IMR-90 (cell line): ENCODE measurements around the gene OVOL1. TPM values are rescaled to one million over a fixed set of nuclear protein-coding genes. Genes with fewer than 3 reads are reported as not detected.

Experiments used
- ATAC-seq: fragments of 200-7000 bp; cut with Tn5 transposase; 2 replicates; pipeline ENCODE4 v1.9.1; 2020; ENCODE audit warnings: low read depth, mild to moderate bottlenecking, moderate library complexity
- BruUV-seq: library from RNA; stranded (reverse); fragments of 400-500 nt; replicated peaks from 2 replicates; lab custom pipeline; 2021; lab: Mats Ljungman, UMichigan
- CTCF ChIA-PET: fragments of 300-600 bp; formaldehyde crosslinking; extraction: SDS; loops from one replicate; lab custom pipeline; 2021; ENCODE audit warnings: antibody characterized with exemption; lab: Yijun Ruan, JAX
- POLR2A ChIA-PET: fragments of 300-600 bp; sonication (Branson Sonifier 250); formaldehyde crosslinking; loops from one replicate; lab custom pipeline; 2022; ENCODE audit warnings: antibody characterized with exemption; ENCODE audit not compliant: unreplicated experiment; lab: Charles Lee
- DNase-seq: peaks from one replicate; pipeline ENCODE4 v3.0.0; 2013
- H2AFZ ChIP-seq: replicated peaks from 2 replicates; pipeline ENCODE3; 2013; ENCODE audit warnings: low read length, mild to moderate bottlenecking; ENCODE audit not compliant: poor library complexity
- H2AK5ac ChIP-seq: 2 replicates; pipeline ENCODE4 v1.6.1; 2013; ENCODE audit warnings: low read depth, low read length, inconsistent platforms
- H2AK9ac ChIP-seq: replicated peaks from 2 replicates; pipeline ENCODE3; 2013; ENCODE audit warnings: mild to moderate bottlenecking, low read depth, low read length, moderate library complexity; ENCODE audit not compliant: poor library complexity
- H2BK120ac ChIP-seq: 2 replicates; pipeline ENCODE4 v1.6.1; 2013; ENCODE audit warnings: low read depth, low read length, inconsistent platforms
- H2BK15ac ChIP-seq: 3 replicates; pipeline ENCODE4 v1.6.1; 2013; ENCODE audit warnings: low read depth, low read length, inconsistent platforms
- H2BK20ac ChIP-seq: 2 replicates; pipeline ENCODE4 v1.6.1; 2013; ENCODE audit warnings: low read depth, mild to moderate bottlenecking, inconsistent platforms, low read length, moderate library complexity
- H2BK5ac ChIP-seq: 2 replicates; pipeline ENCODE4 v1.6.1; 2013; ENCODE audit warnings: mild to moderate bottlenecking, low read depth, low read length, inconsistent platforms; ENCODE audit not compliant: poor library complexity, severe bottlenecking
- H3K14ac ChIP-seq: replicated peaks from 2 replicates; pipeline ENCODE4 v1.6.1; 2013; ENCODE audit warnings: low read depth, low read length, inconsistent platforms
- H3K18ac ChIP-seq: 2 replicates; pipeline ENCODE4 v1.6.1; 2013; ENCODE audit warnings: low read depth, low read length, control low read depth
- H3K23ac ChIP-seq: 2 replicates; pipeline ENCODE4 v1.6.1; 2013; ENCODE audit warnings: low read depth, low read length, inconsistent platforms
- H3K27ac ChIP-seq: 2 replicates; pipeline ENCODE4 v1.5.1; 2013; ENCODE audit warnings: mild to moderate bottlenecking, control low read depth, low read length; ENCODE audit not compliant: insufficient read depth
- H3K27me3 ChIP-seq: 2 replicates; pipeline ENCODE4 v1.6.1; 2013; ENCODE audit warnings: low read length; ENCODE audit not compliant: control insufficient read depth, insufficient read depth
- H3K36me3 ChIP-seq: 2 replicates; pipeline ENCODE4 v1.6.1; 2013; ENCODE audit warnings: low read length, mixed read lengths; ENCODE audit not compliant: control insufficient read depth, insufficient read depth
- H3K4ac ChIP-seq: 2 replicates; pipeline ENCODE4 v1.6.1; 2013; ENCODE audit warnings: low read depth, low read length, inconsistent platforms
- H3K4me1 ChIP-seq: 2 replicates; pipeline ENCODE4 v1.6.1; 2013; ENCODE audit warnings: low read length, mixed read lengths; ENCODE audit not compliant: control insufficient read depth, insufficient read depth
- H3K4me2 ChIP-seq: 2 replicates; pipeline ENCODE4 v1.6.1; 2013; ENCODE audit warnings: low read depth, mild to moderate bottlenecking, control low read depth, low read length, moderate library complexity
- H3K4me3 ChIP-seq: 2 replicates; pipeline ENCODE4 v1.5.1; 2013; ENCODE audit warnings: low read depth, mild to moderate bottlenecking, control low read depth, low read length, moderate library complexity; ENCODE audit not compliant: insufficient read depth
- H3K56ac ChIP-seq: 2 replicates; pipeline ENCODE4 v1.6.1; 2013; ENCODE audit warnings: low read length, inconsistent platforms; ENCODE audit not compliant: insufficient read depth; ENCODE audit errors: extremely low read depth
- H3K79me1 ChIP-seq, 2 experiments: 2 replicates each; pipeline ENCODE4 v1.6.1; 2013; ENCODE audit warnings: low read length in 2 of 2, inconsistent platforms in 1 of 2, low read depth in 1 of 2
- H3K9ac ChIP-seq: 2 replicates; pipeline ENCODE4 v1.6.1; 2013; ENCODE audit warnings: low read depth, low read length, control low read depth
- H3K9me1 ChIP-seq: 2 replicates; pipeline ENCODE4 v1.6.1; 2013; ENCODE audit warnings: low read length, inconsistent platforms; ENCODE audit not compliant: insufficient read depth
- H3K9me3 ChIP-seq: 2 replicates; pipeline ENCODE4 v1.6.1; 2013; ENCODE audit warnings: low read length; ENCODE audit not compliant: control insufficient read depth, insufficient read depth
- H4K20me1 ChIP-seq: 2 replicates; pipeline ENCODE4 v1.6.1; 2013; ENCODE audit warnings: low read length, inconsistent platforms; ENCODE audit not compliant: insufficient read depth
- H4K5ac ChIP-seq: 2 replicates; pipeline ENCODE4 v1.6.1; 2013; ENCODE audit warnings: mild to moderate bottlenecking, low read depth, low read length, control low read depth
- H4K8ac ChIP-seq, 2 experiments: 2 replicates each; pipeline ENCODE4 v1.6.1; 2013; ENCODE audit warnings: low read depth in 2 of 2, low read length in 2 of 2, control low read depth in 1 of 2, inconsistent platforms in 1 of 2
- H4K91ac ChIP-seq: 2 replicates; pipeline ENCODE4 v1.6.1; 2013; ENCODE audit warnings: low read depth, low read length, inconsistent platforms; ENCODE audit not compliant: insufficient read depth
- CEBPB ChIP-seq: IDR thresholded peaks from 2 replicates; pipeline ENCODE4 v1.6.1; 2012; ENCODE audit warnings: low read depth, low read length, improper control_type of control experiment
- CHD1 ChIP-seq: IDR thresholded peaks from 2 replicates; pipeline ENCODE4 v1.6.1; 2012; ENCODE audit warnings: low read depth, low read length, improper control_type of control experiment
- CTCF ChIP-seq: conservative IDR thresholded peaks from 2 replicates; pipeline ENCODE4 v1.5.1; 2012; ENCODE audit warnings: mild to moderate bottlenecking, low read depth, low read length, improper control_type of control experiment
- ELK1 ChIP-seq: fragments of 150-350 bp; IDR thresholded peaks from 2 replicates; pipeline ENCODE4 v1.6.1; 2016; ENCODE audit warnings: low read depth, mild to moderate bottlenecking, low read length, moderate library complexity, borderline replicate concordance
- FOS ChIP-seq: fragments of 150-350 bp; IDR thresholded peaks from 2 replicates; pipeline ENCODE4 v1.6.1; 2016; ENCODE audit warnings: low read depth, low read length
- MAFK ChIP-seq: IDR thresholded peaks from 2 replicates; pipeline ENCODE4 v1.6.1; 2012; ENCODE audit warnings: low read depth, low read length, improper control_type of control experiment
- MAZ ChIP-seq: IDR thresholded peaks from 2 replicates; pipeline ENCODE4 v1.6.1; 2012; ENCODE audit warnings: low read depth, mild to moderate bottlenecking, low read length, improper control_type of control experiment, moderate library complexity, borderline replicate concordance
- MXI1 ChIP-seq: IDR thresholded peaks from 2 replicates; pipeline ENCODE4 v1.6.1; 2012; ENCODE audit warnings: low read depth, mild to moderate bottlenecking, low read length, moderate library complexity, borderline replicate concordance
- NFE2L2 ChIP-seq: fragments of 150-350 bp; IDR thresholded peaks from 2 replicates; pipeline ENCODE4 v1.6.1; 2016; ENCODE audit warnings: low read depth, mild to moderate bottlenecking, low read length
- POLR2A ChIP-seq: IDR thresholded peaks from 2 replicates; pipeline ENCODE4 v1.6.1; 2012; ENCODE audit warnings: mild to moderate bottlenecking, low read depth, low read length
- RCOR1 ChIP-seq: IDR thresholded peaks from 2 replicates; pipeline ENCODE4 v1.6.1; 2012; ENCODE audit warnings: mild to moderate bottlenecking, low read length, improper control_type of control experiment; ENCODE audit not compliant: insufficient replicate concordance
- RFX5 ChIP-seq: IDR thresholded peaks from 2 replicates; pipeline ENCODE4 v1.8.0; 2012; ENCODE audit warnings: low read depth, mild to moderate bottlenecking, low read length, moderate library complexity
- SMC3 ChIP-seq: fragments of 150-350 bp; IDR thresholded peaks from 2 replicates; pipeline ENCODE4 v1.6.1; 2016; ENCODE audit warnings: low read depth, mild to moderate bottlenecking, antibody characterized with exemption, low read length, moderate library complexity
- WGBS, 2 experiments: methylation state at CpG; one replicate each; pipeline versions ENCODE4 v1.1.5 to v1.1.7; 2013; ENCODE audit warnings: missing lambda C conversion rate in 2 of 2; ENCODE audit not compliant: insufficient read length in 1 of 2; ENCODE audit errors: extremely low coverage in 2 of 2; 5-methylcytosine and 5-hydroxymethylcytosine counted together
- dilution Hi-C: fragments of 300-500 bp; cut with HindIII; formaldehyde crosslinking; loops from one replicate; pipeline ENCODE4 v1.14.3; 2018; ENCODE audit warnings: low sequenced_read_pairs; ENCODE audit not compliant: unreplicated experiment
- in situ Hi-C: fragments of 300-500 bp; cut with MboI; formaldehyde crosslinking; loops from 3 replicates; pipeline ENCODE4 v1.14.3; 2019; ENCODE audit warnings: low sequenced_read_pairs, inconsistent platforms, mixed read lengths
- intact Hi-C: fragments of 100-400 bp; cut with micrococcal nuclease; formaldehyde crosslinking; loops from 2 replicates; pipeline ENCODE4 v1.10.0; 2022
- polyA plus RNA-seq, 3 experiments: library from polyadenylated mRNA; depleted of rRNA; stranded (reverse); fragments of >200 nt; gene quantifications; 2 replicates each; pipeline ENCODE4 v1.2.3, GENCODE V29; 2012; ENCODE audit warnings: low replicate concordance in 1 of 3
- total RNA-seq: library from RNA; depleted of rRNA; stranded (reverse); fragments of >200 nt; gene quantifications from 2 replicates; pipeline ENCODE4 v1.2.3, GENCODE V29; 2012

Gene OVOL1
- total and polyA plus RNA-seq, 2 of the 4 experiments (the other 2 are of a cell fraction) = not detected

- BruUV-seq = no TSS peak
- Histone ChIP-seq H2BK5ac (no peak overlapping the region), H2AFZ (no peak overlapping the region), H2AK5ac (no peak overlapping the region), H4K8ac (no peak overlapping the region), H3K4ac (no peak overlapping the region), H3K9me1 (no peaks in the 10 kb centered on the region), H3K79me1 (no peaks in the 10 kb centered on the region), H4K91ac (no peak overlapping the region), H3K4me3 (no peak overlapping the region), H4K5ac (no peak overlapping the region), H3K9ac (no peak overlapping the region), H3K14ac (no peak overlapping the region), H3K23ac (no peak overlapping the region), H4K20me1 (no peaks in the 10 kb centered on the region), H2BK120ac (no peak overlapping the region), H3K36me3 (no peaks in the 10 kb centered on the region), H3K9me3 (no peaks in the 10 kb centered on the region), H3K4me2 (no peak overlapping the region), H3K4me1 (no peaks in the 10 kb centered on the region), H3K56ac (no peak overlapping the region), H3K27me3 (peaks cover 6% of the 10 kb centered on the region), H2BK20ac (no peak overlapping the region), H2BK15ac (no peak overlapping the region), H2AK9ac (no peak overlapping the region), H3K18ac (no peak overlapping the region), H3K27ac (no peak overlapping the region)
- WGBS, 2 experiments = 90% methylated on average over 2 of the region's 8 CpGs; no CpG with 5 or more reads in 1 of the 2 experiments
- DNase-seq = no peak
- ChIA-PET CTCF (interaction anchor here (0.6 kb wide), 1 partner anchor 9 kb away, joined by 3 read pairs; no protein-coding TSS in a partner anchor), POLR2A (interaction anchor here (0.6 kb wide), 1 partner anchor 31 kb away, joined by 5 read pairs; no protein-coding TSS in a partner anchor)
- TF ChIP-seq SMC3 (no peak), POLR2A (no peak), NFE2L2 (no peak), CHD1 (no peak), MAZ (no peak), ELK1 (no peak), CEBPB (no peak), RCOR1 (no peak), RFX5 (no peak), MAFK (no peak), MXI1 (no peak), CTCF (no peak), FOS (no peak)
- ATAC-seq = no peak
- dilution Hi-C loops = no loop called here
- intact Hi-C loops = no loop called here
- in situ Hi-C loops = no loop called here
These were observed 40.3 kb downstream of the OVOL1 start for GRCh38 chr11:65826984-65827735.
